PC-3 (cell line): Measurements from ENCODE around the gene PITPNB.

Source experiments
- EZH2 ChIP-seq: fragments of 300-600 bp; sonication (generic); IDR thresholded peaks from one replicate; pipeline ENCODE4 v1.6.1; 2017; ENCODE audit warnings: antibody characterized with exemption, mild to moderate bottlenecking, low read length; ENCODE audit not compliant: unreplicated experiment
- TF ChIP-seq, protein P1 (sequence below): fragments of 300-600 bp; sonication (generic); conservative IDR thresholded peaks from 2 replicates; pipeline ENCODE4 v1.5.1; 2017; ENCODE audit warnings: antibody characterized with exemption, low read depth, mild to moderate bottlenecking, low read length

GRCh38 chr22:27867953-27868731 is 50.9 kb downstream of the PITPNB start:
- TF ChIP-seq, protein P1, sequence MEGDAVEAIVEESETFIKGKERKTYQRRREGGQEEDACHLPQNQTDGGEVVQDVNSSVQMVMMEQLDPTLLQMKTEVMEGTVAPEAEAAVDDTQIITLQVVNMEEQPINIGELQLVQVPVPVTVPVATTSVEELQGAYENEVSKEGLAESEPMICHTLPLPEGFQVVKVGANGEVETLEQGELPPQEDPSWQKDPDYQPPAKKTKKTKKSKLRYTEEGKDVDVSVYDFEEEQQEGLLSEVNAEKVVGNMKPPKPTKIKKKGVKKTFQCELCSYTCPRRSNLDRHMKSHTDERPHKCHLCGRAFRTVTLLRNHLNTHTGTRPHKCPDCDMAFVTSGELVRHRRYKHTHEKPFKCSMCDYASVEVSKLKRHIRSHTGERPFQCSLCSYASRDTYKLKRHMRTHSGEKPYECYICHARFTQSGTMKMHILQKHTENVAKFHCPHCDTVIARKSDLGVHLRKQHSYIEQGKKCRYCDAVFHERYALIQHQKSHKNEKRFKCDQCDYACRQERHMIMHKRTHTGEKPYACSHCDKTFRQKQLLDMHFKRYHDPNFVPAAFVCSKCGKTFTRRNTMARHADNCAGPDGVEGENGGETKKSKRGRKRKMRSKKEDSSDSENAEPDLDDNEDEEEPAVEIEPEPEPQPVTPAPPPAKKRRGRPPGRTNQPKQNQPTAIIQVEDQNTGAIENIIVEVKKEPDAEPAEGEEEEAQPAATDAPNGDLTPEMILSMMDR = no peak
- no peak for TF ChIP-seq EZH2
